Activated T-helper 17 cell treated with anti-CD3 and anti-CD28 coated beads, Interleukin-2, amount 50 U/mL, for 72 hours (primary cell): Measurements from ENCODE around the gene AFF1. TPM values are rescaled to one million over a fixed set of nuclear protein-coding genes. Genes with fewer than 3 reads are reported as not detected.
A peak's percentile ranks its signal among the peaks of the same experiment; 100 is the strongest.

Experiments used
- ATAC-seq: fragments of 150-1000 bp; cut with Tn5 transposase; replicated peaks from 2 replicates; pipeline ENCODE4 v1.10.0; 2021; ENCODE audit warnings: mild to moderate bottlenecking, moderate library complexity
- H3K27ac Mint-ChIP-seq: one replicate; pipeline ENCODE4 v1.8.0; 2022; ENCODE audit warnings: mixed read lengths
- H3K27me3 Mint-ChIP-seq: one replicate; pipeline ENCODE4 v1.8.0; 2022; ENCODE audit warnings: mixed read lengths
- H3K36me3 Mint-ChIP-seq: one replicate; pipeline ENCODE4 v1.8.0; 2022; ENCODE audit warnings: low read depth, mild to moderate bottlenecking, mixed read lengths
- H3K4me1 Mint-ChIP-seq: one replicate; pipeline ENCODE4 v1.8.0; 2022; ENCODE audit warnings: mixed read lengths
- H3K4me3 Mint-ChIP-seq: one replicate; pipeline ENCODE4 v1.8.0; 2022; ENCODE audit warnings: mild to moderate bottlenecking, mixed read lengths
- H3K9me3 Mint-ChIP-seq: one replicate; pipeline ENCODE4 v1.8.0; 2022; ENCODE audit warnings: mixed read lengths
- total RNA-seq, 2 donors: library from RNA; stranded (reverse); gene quantifications; one replicate each; pipeline ENCODE4 v1.2.3, GENCODE V29; 2022

AFF1 gene
- total RNA-seq, 2 donors from 2014 or later: 64.2 to 80.5 TPM

- ATAC-seq: peak; percentile 98
- Mint-ChIP-seq H3K36me3 (peaks cover 81% of the 10 kb centered on the region), H3K27ac (peak overlapping the region; percentile 59), H3K27me3 (no peaks in the 10 kb centered on the region), H3K9me3 (no peaks in the 10 kb centered on the region), H3K4me3 (peak overlapping the region; percentile 45), H3K4me1 (peaks cover 36% of the 10 kb centered on the region)
Measured at GRCh38 chr4:86957215-86957614, 22.4 kb downstream of the AFF1 start.

- no peaks in the 10 kb centered on the region for H3K27me3 Mint-ChIP-seq
- H3K4me3 Mint-ChIP-seq: no peak overlapping the region
- H3K36me3 Mint-ChIP-seq: peaks cover 63% of the 10 kb centered on the region
- no peak for ATAC-seq
- H3K27ac Mint-ChIP-seq: no peak overlapping the region
- H3K4me1 Mint-ChIP-seq: peaks cover 43% of the 10 kb centered on the region
- H3K9me3 Mint-ChIP-seq: no peaks in the 10 kb centered on the region
Measured at GRCh38 chr4:86959588-86960500, 25.0 kb downstream of the AFF1 start.

DNA sequence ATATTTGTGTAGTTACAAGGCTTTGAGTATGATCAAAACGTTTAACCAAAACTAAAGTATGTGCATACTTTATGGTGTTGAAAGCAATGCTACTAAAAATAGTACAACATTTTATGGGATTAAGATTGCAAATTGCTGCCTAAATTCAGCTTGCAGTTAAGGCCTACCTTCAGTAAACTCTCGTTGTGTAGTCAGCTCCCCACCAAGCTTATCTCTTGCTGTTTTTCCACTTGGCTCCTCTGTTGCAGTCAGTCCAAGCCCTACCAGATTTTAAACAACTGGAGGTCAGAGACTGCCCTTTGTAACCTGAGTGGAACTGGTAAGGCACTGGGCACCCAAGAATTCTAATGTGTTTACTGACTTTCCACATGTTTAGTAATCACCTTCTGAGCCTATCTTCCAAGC lies 25.7 kb downstream of the AFF1 start:
- Mint-ChIP-seq H3K4me1 (peaks cover 37% of the 10 kb centered on the region), H3K4me3 (no peak overlapping the region), H3K9me3 (no peaks in the 10 kb centered on the region), H3K36me3 (peaks cover 55% of the 10 kb centered on the region), H3K27me3 (no peaks in the 10 kb centered on the region), H3K27ac (no peak overlapping the region)
- no peak for ATAC-seq

- H3K27ac Mint-ChIP-seq: no peak overlapping the region
- no peak overlapping the region for H3K4me3 Mint-ChIP-seq
- no peaks in the 10 kb centered on the region for H3K27me3 Mint-ChIP-seq
- peaks cover 51% of the 10 kb centered on the region for H3K36me3 Mint-ChIP-seq
- H3K4me1 Mint-ChIP-seq: peaks cover 33% of the 10 kb centered on the region
- no peaks in the 10 kb centered on the region for H3K9me3 Mint-ChIP-seq
- no peak for ATAC-seq
Measured at GRCh38 chr4:86961116-86961515, 26.3 kb downstream of the AFF1 start.

DNA sequence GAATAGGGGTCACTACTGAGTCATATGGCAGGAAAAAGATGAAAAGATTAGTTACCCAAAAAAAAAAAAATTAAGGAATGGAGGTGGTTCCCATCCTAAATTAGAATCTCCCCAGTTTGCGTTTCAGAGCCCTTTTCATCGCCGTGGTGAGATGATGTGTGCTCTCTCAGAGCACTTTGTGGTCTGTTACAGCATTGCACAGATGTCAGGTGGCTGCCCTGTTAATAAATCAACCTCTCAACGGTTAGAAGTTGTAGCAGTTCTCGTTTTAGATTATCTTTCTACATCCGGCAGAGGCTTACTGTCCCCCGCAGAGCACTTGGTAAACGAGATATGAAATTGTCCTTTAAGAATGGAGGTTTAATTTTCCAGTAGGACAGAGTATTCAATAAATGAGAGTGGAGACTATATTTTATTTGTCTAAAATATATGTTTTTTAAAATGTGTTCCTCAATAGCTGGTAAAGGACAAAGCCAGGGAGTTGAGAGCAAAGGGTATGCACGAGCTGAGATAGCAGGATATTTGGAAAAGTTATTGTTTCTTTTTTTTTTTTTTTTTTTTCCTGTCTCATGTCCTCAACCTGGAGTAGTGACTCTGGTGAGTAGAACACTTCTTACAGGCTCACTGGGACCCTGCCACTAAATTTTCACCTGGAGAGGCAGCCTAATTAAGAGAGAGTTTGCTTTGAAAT lies 26.9 kb downstream of the AFF1 start:
- Mint-ChIP-seq H3K36me3 (peaks cover 44% of the 10 kb centered on the region), H3K27ac (no peak overlapping the region), H3K4me3 (no peak overlapping the region), H3K9me3 (no peaks in the 10 kb centered on the region), H3K27me3 (no peaks in the 10 kb centered on the region), H3K4me1 (peaks cover 30% of the 10 kb centered on the region)
- ATAC-seq: no peak

GRCh38 chr4:86963697-86964096 lies 28.9 kb downstream of the AFF1 start:
- ATAC-seq: peak; percentile 85
- Mint-ChIP-seq H3K36me3 (peaks cover 30% of the 10 kb centered on the region), H3K9me3 (no peaks in the 10 kb centered on the region), H3K27me3 (no peaks in the 10 kb centered on the region), H3K4me1 (peaks cover 23% of the 10 kb centered on the region), H3K27ac (peak overlapping the region; percentile 61), H3K4me3 (peak overlapping the region; percentile 25)

DNA sequence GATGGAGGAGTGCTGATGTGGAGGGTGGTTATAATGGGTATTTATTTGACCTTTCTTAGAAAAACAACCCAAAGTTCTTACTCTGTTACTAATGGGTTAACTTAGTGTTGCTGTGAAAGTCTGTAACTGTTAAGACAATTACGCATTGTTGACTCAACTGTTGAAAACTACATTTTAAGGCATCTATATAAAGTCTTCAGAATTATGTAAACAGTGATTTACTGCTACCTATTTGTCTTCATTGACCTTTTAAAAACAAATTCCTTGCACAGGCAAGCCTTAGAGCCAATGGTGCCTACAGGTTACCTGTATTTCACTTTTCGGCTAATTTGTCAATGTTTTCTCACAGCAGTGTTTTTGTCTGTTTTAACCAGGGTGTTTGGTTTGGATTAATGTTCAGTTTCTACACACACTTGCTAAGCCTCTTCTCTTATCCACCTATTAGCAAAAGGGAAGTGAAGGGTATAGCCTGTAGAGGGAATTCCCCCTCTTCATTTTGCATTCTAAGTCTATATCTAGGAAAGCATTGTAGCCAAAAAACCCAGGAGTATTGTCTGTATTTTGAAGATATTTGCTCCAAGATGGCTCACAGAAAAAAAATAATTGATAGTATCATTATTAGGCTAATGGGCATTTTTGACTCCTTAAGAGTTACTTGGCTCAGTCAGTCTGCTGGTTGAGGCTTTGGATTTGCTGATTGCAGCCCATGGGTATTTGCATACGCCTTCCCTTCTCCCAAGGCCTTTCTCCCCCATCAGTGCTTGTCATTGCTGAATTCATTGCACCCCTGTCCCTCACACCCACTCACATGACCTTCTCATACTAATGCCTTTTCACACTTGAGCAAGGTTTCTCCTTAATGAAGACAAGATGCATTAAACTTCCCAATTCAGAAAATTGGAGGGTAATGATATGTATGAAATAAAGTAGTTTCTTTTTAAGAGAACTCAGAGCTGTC lies 30.5 kb downstream of the AFF1 start:
- Mint-ChIP-seq H3K4me3 (no peak overlapping the region), H3K27ac (no peak overlapping the region), H3K36me3 (peaks cover 14% of the 10 kb centered on the region), H3K9me3 (no peaks in the 10 kb centered on the region), H3K4me1 (peaks cover 15% of the 10 kb centered on the region), H3K27me3 (no peaks in the 10 kb centered on the region)
- ATAC-seq: peak; percentile 44

DNA sequence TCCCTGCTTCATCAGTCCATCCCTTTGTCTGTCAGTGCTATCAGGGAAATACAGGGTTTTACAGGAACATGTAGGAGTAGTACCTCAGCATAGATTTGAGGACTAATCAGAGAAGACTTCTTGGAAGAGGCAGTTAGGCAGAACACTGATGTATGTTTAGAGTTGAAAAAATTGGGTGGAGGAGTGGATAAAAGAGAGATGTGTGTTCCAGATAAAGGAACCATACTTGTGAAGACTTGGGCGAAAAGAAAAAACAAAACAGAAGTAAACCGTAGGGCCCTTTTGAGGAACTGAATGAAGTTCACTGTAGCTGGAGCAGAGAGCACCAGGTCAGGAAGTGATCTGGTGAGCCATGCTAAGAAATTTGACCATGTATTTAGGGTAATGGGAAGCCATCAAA lies 32.3 kb downstream of the AFF1 start:
- Mint-ChIP-seq H3K4me3 (no peak overlapping the region), H3K27ac (no peak overlapping the region), H3K27me3 (no peaks in the 10 kb centered on the region), H3K36me3 (no peaks in the 10 kb centered on the region), H3K4me1 (peaks cover 21% of the 10 kb centered on the region), H3K9me3 (no peaks in the 10 kb centered on the region)
- ATAC-seq: no peak

GRCh38 chr4:86967798-86968197 lies 33.0 kb downstream of the AFF1 start:
- H3K4me1 Mint-ChIP-seq: peaks cover 22% of the 10 kb centered on the region
- no peaks in the 10 kb centered on the region for H3K36me3 Mint-ChIP-seq
- no peaks in the 10 kb centered on the region for H3K27me3 Mint-ChIP-seq
- H3K9me3 Mint-ChIP-seq: no peaks in the 10 kb centered on the region
- no peak for ATAC-seq
- no peak overlapping the region for H3K4me3 Mint-ChIP-seq
- no peak overlapping the region for H3K27ac Mint-ChIP-seq

- H3K27me3 Mint-ChIP-seq: no peaks in the 10 kb centered on the region
- H3K9me3 Mint-ChIP-seq: no peaks in the 10 kb centered on the region
- H3K27ac Mint-ChIP-seq: no peak overlapping the region
- peaks cover 24% of the 10 kb centered on the region for H3K4me1 Mint-ChIP-seq
- no peak for ATAC-seq
- H3K36me3 Mint-ChIP-seq: peaks cover 2% of the 10 kb centered on the region
- no peak overlapping the region for H3K4me3 Mint-ChIP-seq
Measured at GRCh38 chr4:86968547-86968946, 33.7 kb downstream of the AFF1 start.

- Mint-ChIP-seq H3K9me3 (no peaks in the 10 kb centered on the region), H3K4me1 (peaks cover 35% of the 10 kb centered on the region), H3K36me3 (peaks cover 15% of the 10 kb centered on the region), H3K4me3 (no peak overlapping the region), H3K27me3 (no peaks in the 10 kb centered on the region), H3K27ac (peak overlapping the region; percentile 86)
- no peak for ATAC-seq
Measured at GRCh38 chr4:86970447-86971354, 35.9 kb downstream of the AFF1 start.

GRCh38 chr4:86971355-86971683 lies 36.5 kb downstream of the AFF1 start:
- H3K4me3 Mint-ChIP-seq: peak overlapping the region; percentile 51
- peaks cover 35% of the 10 kb centered on the region for H3K4me1 Mint-ChIP-seq
- H3K27ac Mint-ChIP-seq: peak overlapping the region; percentile 86
- no peaks in the 10 kb centered on the region for H3K27me3 Mint-ChIP-seq
- no peaks in the 10 kb centered on the region for H3K9me3 Mint-ChIP-seq
- H3K36me3 Mint-ChIP-seq: peaks cover 15% of the 10 kb centered on the region
- ATAC-seq: peak; percentile 81

- Mint-ChIP-seq H3K27ac (peak overlapping the region; percentile 22), H3K27me3 (no peaks in the 10 kb centered on the region), H3K4me1 (peaks cover 48% of the 10 kb centered on the region), H3K4me3 (no peak overlapping the region), H3K9me3 (no peaks in the 10 kb centered on the region), H3K36me3 (peaks cover 15% of the 10 kb centered on the region)
- ATAC-seq: no peak
Measured at GRCh38 chr4:86972997-86973396, 38.2 kb downstream of the AFF1 start.
